GM21717 (cell line): Measurements from ENCODE around the gene MYL4.
"Not testable (repeated sequence)": the region's sequence is repeated elsewhere in the genome, so short reads cannot be mapped to it uniquely, and the experiment has no call there.

Experiments
- ATAC-seq: cut with Tn5 transposase; IDR thresholded peaks from one replicate; pipeline ENCODE4 v1.9.1; 2021; ENCODE audit warnings: mild to moderate bottlenecking, moderate library complexity; ENCODE audit not compliant: unreplicated experiment

Gene MYL4

GRCh38 chr17:47208744-47209488 lies at the start of gene MYL4:
TSS of gene MYL4 (plus strand) at chr17:47209348. CDS start at chr17:47209423, 75 bp downstream.
- ATAC-seq = no peak

GRCh38 chr17:47162013-47162622 lies 47.0 kb upstream of the MYL4 start:
- ATAC-seq = no peak

GRCh38 chr17:47164263-47164662 lies 44.9 kb upstream of the MYL4 start:
- ATAC-seq = no peak

GRCh38 chr17:47165137-47165536 lies 44.0 kb upstream of the MYL4 start:
- no peak for ATAC-seq

GRCh38 chr17:47166854-47167253 lies 42.3 kb upstream of the MYL4 start:
- not testable (repeated sequence) for ATAC-seq

DNA sequence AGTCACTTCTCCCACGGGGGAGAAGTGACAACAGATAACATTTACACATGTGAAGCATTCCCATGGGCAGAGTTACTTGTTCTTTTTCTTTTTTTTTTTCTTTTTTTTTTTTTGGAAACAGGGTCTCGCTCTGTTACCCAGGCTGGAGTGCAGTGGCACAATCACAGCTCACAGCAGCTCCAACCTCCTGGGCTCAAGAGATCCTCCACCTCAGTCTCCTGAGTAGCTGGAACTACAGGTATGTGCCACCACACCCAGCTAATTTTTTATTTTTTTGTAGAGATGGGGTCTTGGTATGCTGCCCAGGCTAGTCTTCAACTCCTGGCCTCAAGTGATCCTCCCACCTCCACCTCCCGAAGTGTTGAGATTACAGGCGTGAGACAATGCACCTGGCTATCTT lies 40.3 kb upstream of the MYL4 start:
- not testable (repeated sequence) for ATAC-seq

- ATAC-seq = no peak
Measured at GRCh38 chr17:47170710-47171109, 38.4 kb upstream of the MYL4 start.

- no peak for ATAC-seq
Measured at GRCh38 chr17:47172696-47173565, 36.2 kb upstream of the MYL4 start.

DNA sequence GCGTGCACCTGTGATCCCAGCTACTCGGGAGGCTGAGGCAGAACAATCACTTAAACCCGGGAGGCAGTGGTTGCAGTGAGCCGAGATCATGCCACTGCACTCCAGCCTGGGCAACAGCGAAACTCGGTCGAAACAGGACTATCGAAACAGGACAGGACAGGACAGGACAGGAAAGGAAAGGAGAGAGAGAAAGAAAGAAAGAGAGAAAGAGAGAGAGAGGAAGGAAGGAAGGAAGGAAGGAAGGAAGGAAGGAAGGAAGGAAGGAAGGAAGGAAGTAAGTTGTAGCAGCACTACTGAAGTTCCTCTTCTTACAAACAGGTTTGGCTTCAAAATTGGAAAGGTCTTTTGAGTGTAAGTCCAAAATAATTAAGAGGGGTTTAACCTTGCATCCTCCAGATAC lies 34.3 kb upstream of the MYL4 start:
- ATAC-seq = not testable (repeated sequence)

DNA sequence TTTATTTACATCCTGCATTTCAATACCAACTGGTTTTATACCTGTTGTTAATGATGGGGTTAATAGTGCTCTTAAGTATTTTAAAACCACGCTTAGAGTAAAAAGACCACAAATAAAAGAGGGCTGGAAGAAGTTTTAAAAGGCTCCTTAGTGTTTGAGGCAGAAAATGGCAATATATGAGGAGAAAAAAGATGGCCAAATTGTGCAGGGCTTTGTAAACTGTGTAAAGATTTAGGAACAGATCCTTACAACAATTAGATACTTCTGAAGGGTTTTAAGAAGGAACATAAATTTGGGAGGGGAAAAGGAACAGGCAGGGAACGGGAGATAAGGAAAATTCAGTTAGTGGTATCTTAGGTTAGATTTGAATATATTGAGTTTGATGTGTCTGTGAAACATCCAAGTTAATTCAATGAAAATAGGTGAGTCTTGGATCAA lies 32.7 kb upstream of the MYL4 start:
- no peak for ATAC-seq

DNA sequence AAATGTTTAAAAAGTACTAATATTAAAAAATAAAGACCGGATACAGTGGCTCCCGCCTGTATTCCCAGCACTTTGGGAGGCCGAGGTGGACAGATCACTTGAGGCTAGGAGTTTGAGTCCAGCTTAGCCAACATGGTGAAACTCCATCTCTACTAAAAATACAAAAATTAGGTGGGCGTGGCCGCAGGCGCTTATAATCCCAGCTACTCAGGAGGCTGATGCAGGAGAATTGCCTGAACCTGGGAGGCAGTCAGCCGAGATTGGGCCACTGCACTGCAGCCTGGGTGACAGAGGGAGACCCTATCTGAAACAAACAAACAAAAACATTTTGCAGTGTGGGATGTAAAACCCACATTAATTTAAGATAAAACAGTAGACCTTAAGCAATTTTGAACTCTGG lies 31.9 kb upstream of the MYL4 start:
- ATAC-seq = no peak

DNA sequence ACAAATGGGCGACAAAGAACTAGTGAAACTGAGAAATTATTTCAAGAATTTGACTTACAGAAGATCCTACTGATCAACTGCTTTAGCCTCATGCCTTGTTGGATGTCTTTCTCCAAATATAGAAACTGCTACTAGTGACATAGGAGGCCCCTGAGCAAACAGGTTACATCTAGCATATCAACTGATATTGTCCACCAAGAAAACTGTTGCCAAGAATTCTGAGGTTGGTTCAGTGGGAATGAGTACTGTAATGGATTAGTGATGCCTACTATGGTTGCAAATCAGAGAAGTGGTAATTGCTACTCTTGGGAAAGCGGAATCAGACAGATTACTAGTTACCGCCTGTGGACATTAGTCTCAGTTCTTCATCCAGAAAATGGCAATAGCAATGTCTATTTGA lies 30.0 kb upstream of the MYL4 start:
- ATAC-seq = no peak

DNA sequence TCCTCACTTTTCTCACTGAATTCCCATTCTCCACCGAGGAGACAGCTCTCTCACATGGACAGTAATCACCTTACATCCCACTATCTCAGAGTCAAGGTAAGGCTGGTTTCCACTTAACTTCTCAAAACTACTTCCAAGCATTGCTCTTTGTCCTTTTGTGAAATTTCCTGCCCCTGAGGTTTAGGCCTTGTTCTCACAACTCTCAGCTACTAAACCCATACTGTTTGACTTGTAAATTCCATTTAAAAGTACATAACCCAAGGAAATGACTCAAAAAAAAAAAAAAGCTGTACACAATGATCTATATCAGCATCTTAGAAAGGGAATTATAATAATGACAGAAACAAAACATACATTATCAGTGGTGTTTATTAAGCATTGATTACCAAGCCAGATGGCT lies 28.8 kb upstream of the MYL4 start:
- ATAC-seq = no peak

DNA sequence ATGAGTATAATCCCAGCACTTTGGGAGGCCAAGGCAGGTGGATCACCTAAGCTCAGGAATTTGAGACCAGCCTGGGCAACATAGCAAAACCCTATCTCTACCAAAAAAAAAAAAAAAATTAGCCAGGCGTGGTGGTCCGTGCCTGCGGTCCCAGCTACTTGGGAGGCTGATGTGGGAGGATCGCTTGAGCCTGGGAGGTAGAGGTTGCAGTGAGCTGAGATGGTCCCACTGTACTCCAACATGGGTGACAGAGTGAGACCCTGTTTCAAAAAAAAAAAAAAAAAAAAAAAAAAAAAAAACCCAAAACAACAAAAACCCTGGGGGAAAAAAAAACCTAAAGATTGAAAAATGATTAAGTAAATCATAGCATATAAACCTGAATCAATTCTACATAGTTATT lies 28.2 kb upstream of the MYL4 start:
- ATAC-seq = not testable (repeated sequence)

DNA sequence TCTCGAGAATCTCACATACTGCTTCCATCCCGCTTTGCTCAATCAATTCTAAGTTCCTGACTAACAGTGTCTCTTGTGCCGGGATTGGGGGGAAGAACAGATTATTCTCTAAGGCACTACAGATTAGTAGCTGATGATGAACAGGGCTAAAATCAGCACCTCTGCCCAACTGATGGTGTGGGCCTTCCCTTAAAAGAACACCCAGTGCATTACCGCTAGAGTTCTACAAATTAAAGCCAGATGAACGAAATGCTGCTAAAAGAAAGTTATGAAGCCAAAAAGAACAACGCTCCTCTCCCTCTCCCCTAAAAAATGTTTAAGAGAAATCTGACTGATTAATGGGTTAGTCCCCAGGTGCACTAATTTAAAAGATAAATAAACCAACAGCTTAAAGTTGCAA lies 24.5 kb upstream of the MYL4 start:
- no peak for ATAC-seq

- no peak for ATAC-seq
Measured at GRCh38 chr17:47188271-47188875, 20.8 kb upstream of the MYL4 start.

DNA sequence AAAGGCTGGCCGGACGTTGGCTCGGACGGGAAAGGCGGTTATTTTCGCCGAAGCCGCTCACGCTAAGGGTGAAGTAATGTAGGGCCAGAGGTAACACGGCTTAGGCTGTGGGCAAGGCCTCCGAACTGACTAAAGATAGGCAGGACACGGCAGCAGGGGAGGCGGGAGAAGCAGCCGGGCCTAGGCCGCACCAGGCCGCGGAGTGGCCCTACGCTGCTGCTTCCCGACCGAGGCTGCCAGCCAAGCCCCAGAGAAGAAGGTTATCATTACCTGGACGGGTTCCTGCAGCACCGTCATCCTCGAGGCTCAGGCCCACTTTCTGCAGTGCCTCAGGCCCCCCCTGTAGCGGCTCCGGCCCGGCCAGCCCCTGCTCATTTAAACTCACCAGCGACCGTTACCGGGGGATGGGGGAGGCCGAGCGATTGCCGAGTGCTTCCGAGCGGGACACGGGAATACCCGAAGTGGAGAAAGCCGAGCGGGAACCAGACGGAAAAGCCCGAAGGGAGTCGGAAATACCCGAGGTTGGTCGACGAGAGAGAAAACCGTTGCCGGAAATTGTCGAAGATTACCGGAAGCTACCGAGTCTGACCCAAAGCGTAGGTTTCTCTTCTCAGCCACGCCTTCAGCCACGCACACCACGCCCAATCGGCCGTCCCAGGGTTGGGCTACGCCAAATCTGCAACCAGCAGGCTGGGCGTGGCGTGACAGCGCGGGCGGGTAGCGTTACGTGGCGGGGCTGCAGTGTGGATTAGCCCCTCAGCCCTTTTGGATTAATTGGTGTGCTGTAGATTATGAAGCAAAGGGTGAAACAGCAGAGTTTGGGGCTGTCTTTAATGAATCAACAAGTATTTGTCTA lies 20.0 kb upstream of the MYL4 start, which contains the start of gene CDC27:
Gene CDC27, minus strand, starts transcription at position 420 of the 856 bp plus-strand sequence. Its CDS starts 123 bp downstream, at position 297.
- peak; percentile 88 for ATAC-seq

GRCh38 chr17:47189732-47190237 lies 19.4 kb upstream of the MYL4 start:
- ATAC-seq = no peak

GRCh38 chr17:47190243-47190642 lies 18.9 kb upstream of the MYL4 start:
- no peak for ATAC-seq

DNA sequence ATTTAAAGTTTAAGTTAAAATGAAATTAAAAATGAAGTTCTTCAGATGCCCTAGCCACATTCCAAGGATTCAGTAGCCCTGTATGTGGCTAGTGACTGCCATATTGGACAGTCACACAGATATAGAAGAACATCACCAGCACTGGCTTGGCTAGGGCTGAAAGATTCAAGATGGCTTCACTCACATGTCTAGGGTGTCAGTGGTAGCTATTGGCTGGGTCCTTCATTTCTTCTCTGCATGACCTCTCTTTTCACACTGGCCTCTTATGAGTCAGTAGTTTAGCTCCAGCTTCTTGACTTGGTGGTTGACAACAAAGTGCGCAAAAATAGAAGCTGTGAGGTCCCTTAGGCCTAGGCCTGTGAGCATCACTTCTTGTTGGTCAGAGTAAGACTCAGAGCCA lies 18.4 kb upstream of the MYL4 start:
- no peak for ATAC-seq
